A673 (cell line): ENCODE results near the gene PCDHGA7. TPM values are rescaled to one million over a fixed set of nuclear protein-coding genes. Genes with fewer than 3 reads are reported as not detected.
A peak's percentile ranks its signal among the peaks of the same experiment; 100 is the strongest.

Experiments used
- BruUV-seq: library from RNA; stranded (reverse); fragments of 400-500 nt; replicated peaks from 2 replicates; lab custom pipeline; 2021; lab: Mats Ljungman, UMichigan
- CTCF ChIA-PET: fragments of 300-600 bp; sonication (Branson Sonifier 250); formaldehyde crosslinking; loops from one replicate; lab custom pipeline; 2022; ENCODE audit warnings: antibody characterized with exemption; lab: Charles Lee
- POLR2A ChIA-PET: fragments of 300-600 bp; sonication (Branson Sonifier 250); formaldehyde crosslinking; loops from one replicate; lab custom pipeline; 2022; ENCODE audit warnings: antibody characterized with exemption; ENCODE audit not compliant: low non-redundant PET; lab: Charles Lee
- DNase-seq: peaks from one replicate; pipeline ENCODE4 v3.0.0-alpha.2; 2015; ENCODE audit warnings: low spot score
- H3K27ac ChIP-seq: fragments of 200-600 bp; sonication (generic); 2 replicates; pipeline ENCODE4 v1.5.1; 2016; ENCODE audit warnings: mixed run types, low read depth, mild to moderate bottlenecking, mixed read lengths, antibody characterized with exemption, low read length; ENCODE audit not compliant: poor library complexity, severe bottlenecking
- H3K27me3 ChIP-seq: fragments of 200-600 bp; sonication (generic); replicated peaks from 2 replicates; pipeline ENCODE4 v1.6.1; 2017; ENCODE audit warnings: mixed run types, low read depth, mild to moderate bottlenecking, mixed read lengths, antibody characterized with exemption, low read length; ENCODE audit not compliant: insufficient read depth, poor library complexity
- H3K36me3 ChIP-seq: fragments of 200-600 bp; sonication (generic); 2 replicates; pipeline ENCODE4 v1.6.1; 2016; ENCODE audit warnings: mixed run types, mild to moderate bottlenecking, mixed read lengths, antibody characterized with exemption, low read length; ENCODE audit not compliant: insufficient read depth, poor library complexity, severe bottlenecking
- H3K4me1 ChIP-seq: fragments of 200-600 bp; sonication (generic); 2 replicates; pipeline ENCODE4 v1.6.1; 2017; ENCODE audit warnings: mixed run types, mild to moderate bottlenecking, mixed read lengths, antibody characterized with exemption, low read length; ENCODE audit not compliant: insufficient read depth, poor library complexity, severe bottlenecking
- H3K4me3 ChIP-seq: fragments of 200-600 bp; sonication (generic); 2 replicates; pipeline ENCODE4 v1.5.1; 2016; ENCODE audit warnings: low read depth, mixed run types, mild to moderate bottlenecking, mixed read lengths, low read length; ENCODE audit not compliant: poor library complexity, severe bottlenecking
- H3K9me3 ChIP-seq: fragments of 200-600 bp; sonication (generic); 2 replicates; pipeline ENCODE4 v1.6.1; 2016; ENCODE audit warnings: mixed run types, low read depth, mild to moderate bottlenecking, mixed read lengths, antibody characterized with exemption, low read length; ENCODE audit not compliant: poor library complexity, severe bottlenecking
- CTCF ChIP-seq: fragments of 300-800, 200-600 bp; sonication (generic); conservative IDR thresholded peaks from 2 replicates; pipeline ENCODE4 v1.5.1; 2017; ENCODE audit warnings: low read depth, mild to moderate bottlenecking, antibody characterized with exemption, low read length, moderate library complexity, mixed read lengths
- EZH2 ChIP-seq: fragments of 200-600 bp; sonication (generic); IDR thresholded peaks from 2 replicates; pipeline ENCODE4 v1.6.1; 2017; ENCODE audit warnings: borderline replicate concordance, low read depth, mild to moderate bottlenecking, mixed read lengths, antibody characterized with exemption, low read length; ENCODE audit not compliant: poor library complexity, severe bottlenecking
- intact Hi-C: fragments of 100-400 bp; cut with micrococcal nuclease; formaldehyde crosslinking; loops from one replicate; pipeline ENCODE4 v1.10.0; 2022; ENCODE audit not compliant: unreplicated experiment
- total RNA-seq: library from RNA; stranded (reverse); gene quantifications from 2 replicates; pipeline ENCODE4 v1.2.3, GENCODE V29; 2021

The PCDHGA7 gene
- total RNA-seq, 1 experiment from 2014 or later = 10.9 TPM

GRCh38 chr5:141360685-141361084 is 21.9 kb upstream of the PCDHGA7 start:
- ChIA-PET POLR2A (no interaction called here), CTCF (no interaction called here)
- Histone ChIP-seq H3K4me1 (no peaks in the 10 kb centered on the region), H3K27me3 (no peaks in the 10 kb centered on the region), H3K36me3 (no peaks in the 10 kb centered on the region), H3K4me3 (no peak overlapping the region), H3K9me3 (peaks cover 47% of the 10 kb centered on the region), H3K27ac (no peak overlapping the region)
- no peak for TF ChIP-seq EZH2
- TF ChIP-seq CTCF = no peak
- intact Hi-C loops = no loop called here
- no TSS peak for BruUV-seq
- DNase-seq = no peak

- POLR2A ChIA-PET = no interaction called here
- H3K4me3 ChIP-seq = no peak overlapping the region
- no peak overlapping the region for H3K27ac ChIP-seq
- no peaks in the 10 kb centered on the region for H3K36me3 ChIP-seq
- H3K9me3 ChIP-seq = peaks cover 53% of the 10 kb centered on the region
- H3K27me3 ChIP-seq = no peaks in the 10 kb centered on the region
- DNase-seq = no peak
- CTCF ChIA-PET = no interaction called here
- no peaks in the 10 kb centered on the region for H3K4me1 ChIP-seq
- intact Hi-C loops = no loop called here
- BruUV-seq = no TSS peak
- no peak for TF ChIP-seq EZH2
- TF ChIP-seq CTCF = no peak
These were observed 19.8 kb upstream of the PCDHGA7 start for GRCh38 chr5:141362719-141363118.

GRCh38 chr5:141363952-141364660 is 18.4 kb upstream of the PCDHGA7 start, which contains the start of gene PCDHGA5:
Gene PCDHGA5 (plus strand): TSS chr5:141364162. CDS start chr5:141364331, 169 bp downstream.
- TF ChIP-seq CTCF (0 out of 2 replicates have a peak, but pooled peaks have one; percentile 15), EZH2 (no peak)
- CTCF ChIA-PET = no interaction called here
- Histone ChIP-seq H3K9me3 (peaks cover 50% of the 10 kb centered on the region), H3K27ac (no peak within 1 kb of the TSS), H3K27me3 (no peaks in the 10 kb centered on the region), H3K4me3 (no peak within 1 kb of the TSS), H3K36me3 (no peaks in the 10 kb centered on the region), H3K4me1 (no peaks in the 10 kb centered on the region)
- POLR2A ChIA-PET = no interaction called here
- intact Hi-C loops = no loop called here
- no TSS peak for BruUV-seq
- DNase-seq = no peak
